ENCODE data around the gene FBN1. TPM values are rescaled to one million over a fixed set of nuclear protein-coding genes. Genes with fewer than 3 reads are reported as not detected.
A peak's percentile ranks its signal among the peaks of the same experiment; 100 is the strongest.

FBN1 gene
- total and polyA plus RNA-seq, 4 donors: 33.3 to 249 (median 120) TPM

DNA sequence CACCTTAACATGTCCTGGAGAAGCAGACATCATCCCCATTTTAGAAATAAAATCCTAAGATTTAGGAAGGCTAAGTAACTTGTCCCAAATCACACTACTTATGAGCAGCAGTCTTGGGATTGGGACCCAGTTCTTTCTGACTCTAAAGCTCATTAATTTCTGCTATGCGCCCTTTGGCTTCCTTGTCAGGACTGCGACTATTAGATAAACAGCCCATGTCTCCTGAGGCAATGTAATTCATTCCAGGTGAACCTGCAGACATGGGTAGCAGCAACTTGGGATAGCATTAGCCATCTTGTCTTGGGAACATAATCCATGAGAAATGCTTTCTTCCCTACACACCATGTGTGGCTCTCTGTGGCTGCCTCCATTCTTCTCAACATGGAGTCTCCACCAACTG, 32.3 kb upstream of the FBN1 start:
- Histone ChIP-seq H3K9me3 (ENCODE audit: control insufficient read depth, insufficient read depth, low read length) (no peaks in the 10 kb centered on the region), H3K27me3 (ENCODE audit: control insufficient read depth, insufficient read depth, low read length) (no peaks in the 10 kb centered on the region), H3K4me1 (ENCODE audit: control insufficient read depth, insufficient read depth, low read length) (no peaks in the 10 kb centered on the region), H3K27ac (ENCODE audit: low read depth, low read length) (no peak overlapping the region), H3K36me3 (ENCODE audit: control insufficient read depth, insufficient read depth, low read length) (no peaks in the 10 kb centered on the region), H3K4me3 (ENCODE audit: low read depth, low read length) (no peak overlapping the region)
- 79% methylated on average over 2 of the region's 2 CpGs for WGBS (ENCODE audit: insufficient coverage)
- DNase-seq (ENCODE audit: low read depth in 4 of 6, low spot score in 6 of 6): no peak

DNA sequence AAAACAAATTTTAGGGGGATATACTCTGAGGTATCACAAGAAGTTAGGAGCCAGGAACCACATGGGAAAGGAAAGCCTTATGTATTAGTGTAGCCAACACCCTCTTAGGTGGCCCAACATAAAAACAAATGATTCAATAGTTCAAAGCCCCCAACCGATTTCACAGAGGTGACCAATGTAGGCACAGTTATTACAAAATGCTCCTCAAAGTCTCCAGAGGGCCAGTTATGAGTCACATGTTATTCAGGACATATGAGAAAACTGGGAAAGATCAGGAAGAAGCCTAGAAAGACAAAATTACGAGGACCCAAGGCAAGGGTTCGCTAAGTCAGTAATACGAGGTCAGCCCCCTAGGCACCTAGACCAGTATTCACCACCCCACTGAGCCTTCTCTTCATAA, 29.9 kb upstream of the FBN1 start:
- WGBS (ENCODE audit: insufficient coverage): 80% methylated on average over 2 of the region's 4 CpGs
- no peaks in the 10 kb centered on the region for H3K4me1 ChIP-seq (ENCODE audit: control insufficient read depth, insufficient read depth, low read length)
- H3K4me3 ChIP-seq (ENCODE audit: low read depth, low read length): no peak overlapping the region
- H3K36me3 ChIP-seq (ENCODE audit: control insufficient read depth, insufficient read depth, low read length): no peaks in the 10 kb centered on the region
- no peak overlapping the region for H3K27ac ChIP-seq (ENCODE audit: low read depth, low read length)
- H3K9me3 ChIP-seq (ENCODE audit: control insufficient read depth, insufficient read depth, low read length): no peaks in the 10 kb centered on the region
- no peaks in the 10 kb centered on the region for H3K27me3 ChIP-seq (ENCODE audit: control insufficient read depth, insufficient read depth, low read length)
- DNase-seq (ENCODE audit: low read depth in 4 of 6, low spot score in 6 of 6): no peak

DNA sequence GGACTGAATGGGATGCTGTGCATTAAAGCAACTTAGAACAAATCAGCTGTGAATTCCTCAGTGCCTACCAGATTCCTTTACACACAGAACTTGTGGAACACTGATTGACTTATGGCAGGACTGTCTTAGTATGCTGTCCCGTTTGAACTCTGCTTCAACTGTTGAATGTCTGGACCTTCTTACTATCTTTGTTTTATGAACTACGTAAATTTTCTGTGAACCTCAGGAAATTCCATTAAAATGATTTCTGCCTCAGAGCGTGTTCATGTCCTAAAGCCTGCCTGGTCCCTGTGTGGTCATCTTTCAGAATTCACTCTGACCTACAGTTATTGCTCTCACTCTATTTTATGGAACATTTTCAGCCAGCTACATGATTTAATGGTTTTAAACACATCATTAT, 29.4 kb upstream of the FBN1 start:
- Histone ChIP-seq H3K9me3 (ENCODE audit: control insufficient read depth, insufficient read depth, low read length) (no peaks in the 10 kb centered on the region), H3K27ac (ENCODE audit: low read depth, low read length) (no peak overlapping the region), H3K36me3 (ENCODE audit: control insufficient read depth, insufficient read depth, low read length) (no peaks in the 10 kb centered on the region), H3K27me3 (ENCODE audit: control insufficient read depth, insufficient read depth, low read length) (no peaks in the 10 kb centered on the region), H3K4me3 (ENCODE audit: low read depth, low read length) (no peak overlapping the region), H3K4me1 (ENCODE audit: control insufficient read depth, insufficient read depth, low read length) (no peaks in the 10 kb centered on the region)
- WGBS (ENCODE audit: insufficient coverage): 61% methylated on average over 3 of the region's 3 CpGs
- peak in 1 of 6 donors; percentile 1 for DNase-seq (ENCODE audit: low read depth in 4 of 6, low spot score in 6 of 6)

DNA sequence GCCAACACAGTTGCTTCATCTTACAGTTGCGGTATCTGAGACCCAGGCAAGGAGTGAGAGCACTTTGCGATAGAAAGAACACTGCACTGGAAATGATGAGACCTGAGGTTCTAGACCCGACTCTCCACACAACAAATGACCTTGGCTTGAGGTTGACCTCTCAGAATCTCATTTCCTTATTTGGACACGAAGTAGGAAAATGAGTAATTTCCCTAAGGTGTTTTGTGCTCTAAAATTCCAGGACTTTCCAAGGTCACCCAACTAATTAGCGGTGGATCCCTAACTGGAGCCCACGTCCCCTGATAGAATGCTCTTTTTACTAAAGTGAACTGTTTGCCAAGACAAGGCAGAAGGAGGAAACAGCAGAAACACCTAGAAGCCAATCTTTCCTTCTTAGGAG, 26.7 kb upstream of the FBN1 start:
- Histone ChIP-seq H3K9me3 (ENCODE audit: control insufficient read depth, insufficient read depth, low read length) (no peaks in the 10 kb centered on the region), H3K4me3 (ENCODE audit: low read depth, low read length) (no peak overlapping the region), H3K27ac (ENCODE audit: low read depth, low read length) (no peak overlapping the region), H3K4me1 (ENCODE audit: control insufficient read depth, insufficient read depth, low read length) (no peaks in the 10 kb centered on the region), H3K36me3 (ENCODE audit: control insufficient read depth, insufficient read depth, low read length) (no peaks in the 10 kb centered on the region), H3K27me3 (ENCODE audit: control insufficient read depth, insufficient read depth, low read length) (no peaks in the 10 kb centered on the region)
- WGBS (ENCODE audit: insufficient coverage): 100% methylated on average over 2 of the region's 6 CpGs
- DNase-seq (ENCODE audit: low read depth in 4 of 6, low spot score in 6 of 6): no peak

GRCh38 chr15:48671103-48672022, 25.9 kb upstream of the FBN1 start:
- Histone ChIP-seq H3K4me3 (ENCODE audit: low read depth, low read length) (no peak overlapping the region), H3K9me3 (ENCODE audit: control insufficient read depth, insufficient read depth, low read length) (no peaks in the 10 kb centered on the region), H3K4me1 (ENCODE audit: control insufficient read depth, insufficient read depth, low read length) (no peaks in the 10 kb centered on the region), H3K27me3 (ENCODE audit: control insufficient read depth, insufficient read depth, low read length) (no peaks in the 10 kb centered on the region), H3K27ac (ENCODE audit: low read depth, low read length) (no peak overlapping the region), H3K36me3 (ENCODE audit: control insufficient read depth, insufficient read depth, low read length) (no peaks in the 10 kb centered on the region)
- DNase-seq (ENCODE audit: low read depth in 4 of 6, low spot score in 6 of 6): no peak
- WGBS (ENCODE audit: insufficient coverage): 77% methylated on average over 5 of the region's 6 CpGs

DNA sequence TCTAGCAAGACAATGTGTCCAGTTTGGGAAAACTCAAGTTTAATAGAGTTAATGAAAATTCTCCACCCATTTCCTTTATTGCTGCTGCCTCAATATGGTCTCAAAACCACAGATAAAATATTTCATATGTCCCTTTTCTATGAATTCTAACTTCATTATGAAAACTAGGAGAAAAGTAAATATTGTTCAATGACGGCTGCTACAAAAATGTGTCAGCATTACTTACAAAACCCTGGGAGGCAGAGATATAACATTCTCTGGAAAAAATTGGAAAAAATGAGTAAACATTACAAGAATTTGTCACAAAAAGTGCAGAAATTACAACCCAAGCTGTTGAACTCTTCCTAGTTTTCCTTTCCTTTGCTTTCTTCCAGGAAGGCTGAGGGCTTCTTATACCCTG, 22.2 kb upstream of the FBN1 start:
- Histone ChIP-seq H3K27me3 (ENCODE audit: control insufficient read depth, insufficient read depth, low read length) (no peaks in the 10 kb centered on the region), H3K4me3 (ENCODE audit: low read depth, low read length) (no peak overlapping the region), H3K27ac (ENCODE audit: low read depth, low read length) (no peak overlapping the region), H3K4me1 (ENCODE audit: control insufficient read depth, insufficient read depth, low read length) (no peaks in the 10 kb centered on the region), H3K36me3 (ENCODE audit: control insufficient read depth, insufficient read depth, low read length) (no peaks in the 10 kb centered on the region), H3K9me3 (ENCODE audit: control insufficient read depth, insufficient read depth, low read length) (no peaks in the 10 kb centered on the region)
- no peak for DNase-seq (ENCODE audit: low read depth in 4 of 6, low spot score in 6 of 6)
- no CpG with 5 or more reads among the region's 1 CpG for WGBS (ENCODE audit: insufficient coverage)

- H3K4me3 ChIP-seq (ENCODE audit: low read depth, low read length): no peak overlapping the region
- peaks cover 2% of the 10 kb centered on the region for H3K9me3 ChIP-seq (ENCODE audit: control insufficient read depth, insufficient read depth, low read length)
- WGBS (ENCODE audit: insufficient coverage): 100% methylated on average over 1 of the region's 1 CpG
- no peaks in the 10 kb centered on the region for H3K27me3 ChIP-seq (ENCODE audit: control insufficient read depth, insufficient read depth, low read length)
- DNase-seq (ENCODE audit: low read depth in 4 of 6, low spot score in 6 of 6): no peak
- no peak overlapping the region for H3K27ac ChIP-seq (ENCODE audit: low read depth, low read length)
- no peaks in the 10 kb centered on the region for H3K4me1 ChIP-seq (ENCODE audit: control insufficient read depth, insufficient read depth, low read length)
- H3K36me3 ChIP-seq (ENCODE audit: control insufficient read depth, insufficient read depth, low read length): no peaks in the 10 kb centered on the region
Measured at GRCh38 chr15:48664436-48664835, 18.9 kb upstream of the FBN1 start.

DNA sequence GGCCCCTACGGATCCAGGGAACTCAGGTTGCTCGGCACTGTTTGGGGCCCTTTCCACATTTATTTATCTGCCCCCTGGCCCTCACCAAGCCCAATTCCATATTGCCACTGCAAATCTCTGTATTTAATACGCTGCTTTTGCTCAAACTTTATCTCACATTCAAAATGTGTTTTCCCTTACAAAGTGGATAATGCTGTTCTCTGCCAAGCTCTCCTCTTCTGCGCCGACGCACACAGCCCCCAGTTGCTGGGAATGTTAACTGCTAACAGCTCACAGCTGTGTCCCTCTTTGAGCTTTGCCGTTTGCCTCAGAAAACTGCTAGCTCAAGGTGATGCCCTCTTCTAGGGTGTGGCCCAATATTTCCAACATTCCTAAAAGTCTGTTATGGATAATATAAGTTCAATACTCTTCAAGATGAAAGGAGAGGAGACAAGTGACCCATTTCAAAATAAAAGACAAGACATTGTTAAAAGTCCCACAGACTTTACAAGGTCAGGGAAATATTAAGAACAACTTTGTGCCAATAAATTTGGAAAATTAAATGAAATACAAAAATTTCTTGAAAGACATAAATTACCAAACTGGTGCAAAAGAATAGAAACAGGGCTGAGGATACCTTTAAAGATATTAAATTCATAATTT, 12.6 kb upstream of the FBN1 start:
- DNase-seq (ENCODE audit: low read depth in 4 of 6, low spot score in 6 of 6): peak in 1 of 6 donors; percentile 13

DNA sequence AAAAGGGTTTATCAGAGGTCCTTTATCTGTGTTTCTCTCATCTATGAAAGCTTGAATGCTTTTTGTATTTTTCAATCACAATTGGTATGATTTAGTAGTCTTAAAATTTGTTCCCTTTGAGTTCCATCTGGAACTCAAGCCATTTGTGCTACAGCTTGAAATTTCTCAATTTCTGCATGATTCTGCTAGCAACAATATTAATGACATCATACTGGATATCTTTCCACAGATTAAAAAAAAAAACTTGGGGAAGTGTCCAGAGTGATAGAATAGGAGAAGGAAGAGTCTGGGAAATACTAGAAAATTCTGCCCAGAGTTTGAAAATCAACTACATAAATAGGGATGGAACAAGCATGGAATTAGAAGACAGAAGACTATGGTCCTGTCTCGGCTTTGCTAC, 9.3 kb upstream of the FBN1 start:
- Histone ChIP-seq H3K27me3 (ENCODE audit: control insufficient read depth, insufficient read depth, low read length) (no peaks in the 10 kb centered on the region), H3K27ac (ENCODE audit: low read depth, low read length) (no peak overlapping the region), H3K36me3 (ENCODE audit: control insufficient read depth, insufficient read depth, low read length) (no peaks in the 10 kb centered on the region), H3K4me3 (ENCODE audit: low read depth, low read length) (no peak overlapping the region), H3K9me3 (ENCODE audit: control insufficient read depth, insufficient read depth, low read length) (no peaks in the 10 kb centered on the region), H3K4me1 (ENCODE audit: control insufficient read depth, insufficient read depth, low read length) (no peaks in the 10 kb centered on the region)
- no peak for DNase-seq (ENCODE audit: low read depth in 4 of 6, low spot score in 6 of 6)
- WGBS (ENCODE audit: insufficient coverage): no CpG with 5 or more reads among the region's 1 CpG

More for the DNA sequence above, 12.6 kb upstream of the FBN1 start:
- Histone ChIP-seq H3K27ac (ENCODE audit: low read depth, low read length) (no peak overlapping the region), H3K36me3 (ENCODE audit: control insufficient read depth, insufficient read depth, low read length) (no peaks in the 10 kb centered on the region), H3K27me3 (ENCODE audit: control insufficient read depth, insufficient read depth, low read length) (no peaks in the 10 kb centered on the region), H3K4me3 (ENCODE audit: low read depth, low read length) (no peak overlapping the region), H3K9me3 (ENCODE audit: control insufficient read depth, insufficient read depth, low read length) (peaks cover 2% of the 10 kb centered on the region), H3K4me1 (ENCODE audit: control insufficient read depth, insufficient read depth, low read length) (no peaks in the 10 kb centered on the region)
- WGBS (ENCODE audit: insufficient coverage): 65% methylated on average over 5 of the region's 7 CpGs

Measured in spinal cord (tissue), 10 donors.